Keratinocyte (primary cell): ENCODE measurements around the gene CREB3L1. TPM values are rescaled to one million over a fixed set of nuclear protein-coding genes. Genes with fewer than 3 reads are reported as not detected.

ENCODE experiments used
- DNase-seq: peaks from one replicate; pipeline ENCODE4 v3.0.0-alpha.2; 2011; ENCODE audit warnings: low read depth, missing footprints, low spot score
- FAIRE-seq: peaks from 2 replicates; lab custom pipeline; 2011; peaks lifted over from hg19 to GRCh38; lab: Jason Lieb, UNC
- H2AFZ ChIP-seq: 2 replicates; pipeline ENCODE4 v1.6.0; 2012; ENCODE audit warnings: low read length, control low read depth, inconsistent platforms; ENCODE audit not compliant: control insufficient read depth
- H3K27ac ChIP-seq: 2 replicates; pipeline ENCODE4 v1.5.1; 2011; ENCODE audit warnings: low read length; ENCODE audit not compliant: control insufficient read depth, insufficient read depth
- H3K27me3 ChIP-seq: 3 replicates; pipeline ENCODE4 v1.6.0; 2011; ENCODE audit warnings: low read length; ENCODE audit not compliant: control insufficient read depth, insufficient read depth; ENCODE audit errors: extremely low read depth
- H3K36me3 ChIP-seq, 2 experiments: 2 replicates in 1 of 2; 3 replicates in 1 of 2; pipeline ENCODE4 v1.5.1; 2011; ENCODE audit warnings: low read length in 2 of 2, mild to moderate bottlenecking in 1 of 2; ENCODE audit not compliant: control insufficient read depth in 2 of 2, insufficient read depth in 2 of 2; ENCODE audit errors: extremely low read depth in 1 of 2
- H3K4me1 ChIP-seq: 3 replicates; pipeline ENCODE4 v1.5.1; 2011; ENCODE audit warnings: low read length; ENCODE audit not compliant: control insufficient read depth, insufficient read depth; ENCODE audit errors: extremely low read depth
- H3K4me2 ChIP-seq: 3 replicates; pipeline ENCODE4 v1.6.0; 2011; ENCODE audit warnings: low read depth, low read length; ENCODE audit not compliant: control insufficient read depth, insufficient read depth; ENCODE audit errors: extremely low read depth
- H3K4me3 ChIP-seq, 3 experiments: fragments of 200-600 bp in 1 of 3; sonication (generic) in 1 of 3; 2 replicates in 2 of 3; 3 replicates in 1 of 3; pipeline ENCODE4 v1.5.1; 2011 to 2016; ENCODE audit warnings: low read length in 3 of 3, mild to moderate bottlenecking in 3 of 3, control low read depth in 2 of 3, inconsistent platforms in 1 of 3, low read depth in 1 of 3, mixed read lengths in 1 of 3, mixed run types in 1 of 3, moderate library complexity in 1 of 3; ENCODE audit not compliant: control insufficient read depth in 2 of 3, insufficient read depth in 2 of 3; ENCODE audit errors: extremely low read depth in 1 of 3
- H3K79me2 ChIP-seq: 2 replicates; pipeline ENCODE4 v1.6.0; 2012; ENCODE audit warnings: low read length; ENCODE audit not compliant: control insufficient read depth, insufficient read depth
- H3K9ac ChIP-seq: 3 replicates; pipeline ENCODE4 v1.6.0; 2011; ENCODE audit warnings: low read length; ENCODE audit not compliant: control insufficient read depth, insufficient read depth; ENCODE audit errors: extremely low read depth
- H3K9me1 ChIP-seq: 3 replicates; pipeline ENCODE4 v1.6.0; 2011; ENCODE audit warnings: low read length; ENCODE audit not compliant: control insufficient read depth, insufficient read depth; ENCODE audit errors: extremely low read depth
- H3K9me3 ChIP-seq: 2 replicates; pipeline ENCODE4 v1.5.1; 2012; ENCODE audit warnings: low read depth, low read length; ENCODE audit not compliant: control insufficient read depth
- H4K20me1 ChIP-seq: 3 replicates; pipeline ENCODE4 v1.6.0; 2011; ENCODE audit warnings: low read length; ENCODE audit not compliant: control insufficient read depth, insufficient read depth; ENCODE audit errors: extremely low read depth
- CTCF ChIP-seq, 3 experiments: IDR thresholded peaks in 1 of 3; conservative IDR thresholded peaks in 1 of 3; optimal IDR thresholded peaks in 1 of 3; 2 replicates in 2 of 3; 3 replicates in 1 of 3; pipeline versions ENCODE3 to v1.5.1; 2011; ENCODE audit warnings: low read length in 3 of 3, mild to moderate bottlenecking in 3 of 3, moderate library complexity in 2 of 3, control low read depth in 1 of 3, inconsistent platforms in 1 of 3; ENCODE audit not compliant: insufficient read depth in 2 of 3; ENCODE audit errors: extremely low read depth in 1 of 3
- EZH2 ChIP-seq: IDR thresholded peaks from one replicate; pipeline ENCODE4 v1.6.1; 2012; ENCODE audit warnings: inconsistent platforms, mild to moderate bottlenecking, low read length, moderate library complexity
- dilution Hi-C: fragments of 300-500 bp; cut with MboI; formaldehyde crosslinking; loops from one replicate; pipeline ENCODE4 v1.7.0; 2020; ENCODE audit warnings: low sequenced_read_pairs; ENCODE audit not compliant: extremely low pct_ligation_motif_present
- polyA plus RNA-seq, 5 experiments: library from polyadenylated mRNA; depleted of rRNA in 3 of 5; stranded (reverse) in 3 of 5; stranded (forward) in 1 of 5; unstranded in 1 of 5; fragments of >200 nt; gene quantifications; 1 replicate in 1 of 5; 2 replicates in 3 of 5; 3 replicates in 1 of 5; pipeline versions ENCODE4 v1.2.1 to v1.2.3, GENCODE V29; 2011 to 2012; ENCODE audit warnings: missing spikeins in 2 of 5, low read depth in 1 of 5, low replicate concordance in 1 of 5

Gene CREB3L1
- polyA plus RNA-seq, 1 donor (not counting 4 experiments of a cell fraction or from before 2014, with no cell fraction given) = not detected

DNA sequence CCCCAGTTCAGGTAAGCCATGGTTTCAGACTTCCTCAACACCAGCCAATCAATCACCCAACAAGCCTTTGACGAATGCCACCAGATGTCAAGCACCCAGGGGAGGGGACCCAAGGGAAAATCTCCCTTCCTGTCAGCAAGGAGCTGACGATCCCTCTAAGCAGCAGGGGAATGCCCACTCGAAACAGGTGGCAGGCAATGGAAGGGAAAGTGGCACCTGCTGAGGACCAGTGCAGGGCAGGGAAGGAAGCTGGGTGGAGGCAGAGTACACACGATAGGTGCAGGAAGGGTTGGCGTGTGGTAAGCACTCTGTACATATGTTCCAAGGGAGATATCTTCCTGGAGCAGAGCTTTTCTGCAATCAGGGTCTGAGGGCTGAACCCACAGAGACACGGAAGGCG, 11.7 kb upstream of the CREB3L1 start:
- no peak overlapping the region for H3K4me2 ChIP-seq
- H3K27ac ChIP-seq = no peak overlapping the region
- no peaks in the 10 kb centered on the region for H3K9me3 ChIP-seq
- H3K9me1 ChIP-seq = no peaks in the 10 kb centered on the region
- DNase-seq (no peak), FAIRE-seq (no peak)
- no peak for TF ChIP-seq CTCF (optimal IDR thresholded peaks at IDR 0.05 in 1 of 3, IDR thresholded peaks at IDR 0.05 in 1 of 3, conservative IDR thresholded peaks at IDR 0.05 in 1 of 3; ENCODE audit: extremely low read depth in 1 of 3, insufficient read depth in 2 of 3, low read length in 3 of 3)
- no peak for TF ChIP-seq EZH2
- dilution Hi-C loops = no loop called here
- H3K4me1 ChIP-seq = no peaks in the 10 kb centered on the region
- H3K4me3 ChIP-seq = no peak overlapping the region
- no peaks in the 10 kb centered on the region for H4K20me1 ChIP-seq
- H3K79me2 ChIP-seq = no peaks in the 10 kb centered on the region
- H2AFZ ChIP-seq = no peak overlapping the region
- H3K9ac ChIP-seq = no peak overlapping the region
- H3K27me3 ChIP-seq = peaks cover 3% of the 10 kb centered on the region
- no peaks in the 10 kb centered on the region for H3K36me3 ChIP-seq

DNA sequence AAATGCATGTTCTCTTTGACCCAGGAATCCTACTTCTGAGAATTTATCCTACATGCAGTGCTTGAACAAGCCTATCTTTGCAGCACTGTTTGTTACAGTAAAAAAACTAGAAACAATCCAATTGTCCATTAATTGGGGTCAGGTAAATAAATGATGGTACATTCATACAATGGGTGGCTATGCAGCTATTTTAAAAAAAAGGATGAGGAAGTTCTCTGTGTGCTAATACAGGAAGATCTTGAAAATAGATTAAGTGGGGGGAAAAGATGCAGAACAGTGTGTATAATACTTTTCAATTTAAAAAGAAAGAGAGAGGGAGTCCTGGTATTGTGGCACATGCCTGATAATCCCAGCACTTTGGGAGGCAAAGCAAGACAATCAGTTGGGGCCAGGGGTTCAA, 9.5 kb upstream of the CREB3L1 start:
- peaks cover 3% of the 10 kb centered on the region for H3K27me3 ChIP-seq
- H3K9ac ChIP-seq = no peak overlapping the region
- dilution Hi-C loops = no loop called here
- H3K36me3 ChIP-seq = no peaks in the 10 kb centered on the region
- DNase-seq = no peak
- H2AFZ ChIP-seq = no peak overlapping the region
- H4K20me1 ChIP-seq = no peaks in the 10 kb centered on the region
- no peak overlapping the region for H3K4me2 ChIP-seq
- no peaks in the 10 kb centered on the region for H3K9me1 ChIP-seq
- H3K27ac ChIP-seq = no peak overlapping the region
- H3K9me3 ChIP-seq = no peaks in the 10 kb centered on the region
- peaks cover 8% of the 10 kb centered on the region for H3K4me1 ChIP-seq
- H3K4me3 ChIP-seq = no peak overlapping the region
- H3K79me2 ChIP-seq = no peaks in the 10 kb centered on the region
- FAIRE-seq = no peak
- TF ChIP-seq CTCF (optimal IDR thresholded peaks at IDR 0.05 in 1 of 3, IDR thresholded peaks at IDR 0.05 in 1 of 3, conservative IDR thresholded peaks at IDR 0.05 in 1 of 3; ENCODE audit: extremely low read depth in 1 of 3, insufficient read depth in 2 of 3, low read length in 3 of 3) = no peak
- TF ChIP-seq EZH2 = no peak
